ENCODE measurements around the gene COLEC12. TPM values are rescaled to one million over a fixed set of nuclear protein-coding genes. Genes with fewer than 3 reads are reported as not detected.

Gene COLEC12
- total and polyA plus RNA-seq, 2 experiments from 2014 or later: 19.4 to 25.9 TPM

GRCh38 chr18:525036-525797, 24.7 kb upstream of the COLEC12 start:
- 34 to 35% methylated on average over 6 of the region's 6 CpGs for WGBS, 2 experiments (ENCODE audit: low coverage in 1 of 2, low lambda C conversion rate in 2 of 2, missing lambda C conversion rate in 2 of 2)
- Histone ChIP-seq H4K20me1 (ENCODE audit: insufficient read depth) (no peaks in the 10 kb centered on the region), H3K27me3 (replicated peaks; ENCODE audit: insufficient read depth) (no peaks in the 10 kb centered on the region; the same call in 1 of the 2 replicates), H2AFZ (no peak overlapping the region; the same call in 1 of the 2 replicates), H3F3A (ENCODE audit: insufficient read depth) (peaks cover 17% of the 10 kb centered on the region), H3K9me2 (ENCODE audit: insufficient read depth) (no peaks in the 10 kb centered on the region), H3K4me3 (peak overlapping the region; percentile 20; the same call in 1 of the 2 replicates), H3K27ac (peak overlapping the region; percentile 46), H3K36me3 (ENCODE audit: low read depth) (no peaks in the 10 kb centered on the region), H3K9ac (peak overlapping the region; percentile 4; the same call in 1 of the 2 replicates), H3K4me2 (ENCODE audit: unreplicated experiment) (peak overlapping the region; percentile 64), H3K4me1 (ENCODE audit: insufficient read depth) (peaks cover 26% of the 10 kb centered on the region), H3K79me2 (ENCODE audit: insufficient read depth) (no peaks in the 10 kb centered on the region), H3K9me3 (ENCODE audit: low read depth) (no peaks in the 10 kb centered on the region)
- DNase-seq: peak; percentile 88
- in situ Hi-C loops (cut with MboI): no loop called here
- TF ChIP-seq EZH2 (IDR thresholded peaks at IDR 0.05; ENCODE audit: insufficient read depth, poor library complexity, severe bottlenecking) (no peak), EZH2phosphoT487 (IDR thresholded peaks at IDR 0.05; ENCODE audit: insufficient read depth, low read depth) (no peak)

- Histone ChIP-seq H3K9ac (peak overlapping the region; percentile 4; the same call in 1 of the 2 replicates), H3K4me1 (ENCODE audit: insufficient read depth) (peaks cover 26% of the 10 kb centered on the region), H2AFZ (no peak overlapping the region), H3K79me2 (ENCODE audit: insufficient read depth) (no peaks in the 10 kb centered on the region), H3K4me2 (ENCODE audit: unreplicated experiment) (peak overlapping the region; percentile 64), H4K20me1 (ENCODE audit: insufficient read depth) (no peaks in the 10 kb centered on the region), H3K27me3 (replicated peaks; ENCODE audit: insufficient read depth) (no peaks in the 10 kb centered on the region), H3K36me3 (ENCODE audit: low read depth) (no peaks in the 10 kb centered on the region), H3K9me2 (ENCODE audit: insufficient read depth) (no peaks in the 10 kb centered on the region), H3K4me3 (peak overlapping the region; percentile 20; the same call in 1 of the 2 replicates), H3K9me3 (ENCODE audit: low read depth) (no peaks in the 10 kb centered on the region), H3F3A (ENCODE audit: insufficient read depth) (peaks cover 17% of the 10 kb centered on the region), H3K27ac (peak overlapping the region; percentile 46)
- peak; percentile 81 for DNase-seq
- TF ChIP-seq EZH2 (IDR thresholded peaks at IDR 0.05; ENCODE audit: insufficient read depth, poor library complexity, severe bottlenecking): no peak
- no peak for TF ChIP-seq EZH2phosphoT487 (IDR thresholded peaks at IDR 0.05; ENCODE audit: insufficient read depth, low read depth)
- in situ Hi-C loops (cut with MboI): no loop called here
These were observed 24.0 kb upstream of the COLEC12 start for GRCh38 chr18:524466-524865.

- Histone ChIP-seq H4K20me1 (ENCODE audit: insufficient read depth) (no peaks in the 10 kb centered on the region), H3K36me3 (ENCODE audit: low read depth) (no peaks in the 10 kb centered on the region), H3K4me2 (ENCODE audit: unreplicated experiment) (no peak overlapping the region), H2AFZ (no peak overlapping the region), H3K4me1 (ENCODE audit: insufficient read depth) (peaks cover 26% of the 10 kb centered on the region), H3K79me2 (ENCODE audit: insufficient read depth) (no peaks in the 10 kb centered on the region), H3F3A (ENCODE audit: insufficient read depth) (peaks cover 17% of the 10 kb centered on the region), H3K9me3 (ENCODE audit: low read depth) (no peaks in the 10 kb centered on the region), H3K27me3 (replicated peaks; ENCODE audit: insufficient read depth) (no peaks in the 10 kb centered on the region), H3K9ac (no peak overlapping the region), H3K27ac (no peak overlapping the region), H3K9me2 (ENCODE audit: insufficient read depth) (no peaks in the 10 kb centered on the region), H3K4me3 (no peak overlapping the region)
- in situ Hi-C loops (cut with MboI): no loop called here
- DNase-seq: no peak
- no peak for TF ChIP-seq EZH2phosphoT487 (IDR thresholded peaks at IDR 0.05; ENCODE audit: insufficient read depth, low read depth)
- TF ChIP-seq EZH2 (IDR thresholded peaks at IDR 0.05; ENCODE audit: insufficient read depth, poor library complexity, severe bottlenecking): no peak
- WGBS, 2 experiments (ENCODE audit: low coverage in 1 of 2, low lambda C conversion rate in 2 of 2, missing lambda C conversion rate in 2 of 2): 58 to 68% methylated on average over 4 of the region's 4 CpGs
These were observed 23.1 kb upstream of the COLEC12 start for GRCh38 chr18:523561-523960.

GRCh38 chr18:519019-519879, 18.7 kb upstream of the COLEC12 start:
- Histone ChIP-seq H2AFZ (peak overlapping the region; percentile 61), H3K9me2 (ENCODE audit: insufficient read depth) (no peaks in the 10 kb centered on the region), H3K4me1 (ENCODE audit: insufficient read depth) (peaks cover 12% of the 10 kb centered on the region), H3K9ac (no peak overlapping the region), H3K4me2 (ENCODE audit: unreplicated experiment) (no peak overlapping the region), H3K27ac (no peak overlapping the region), H3K27me3 (replicated peaks; ENCODE audit: insufficient read depth) (no peaks in the 10 kb centered on the region), H3F3A (ENCODE audit: insufficient read depth) (peaks cover 5% of the 10 kb centered on the region), H3K79me2 (ENCODE audit: insufficient read depth) (no peaks in the 10 kb centered on the region), H3K36me3 (ENCODE audit: low read depth) (no peaks in the 10 kb centered on the region), H3K9me3 (ENCODE audit: low read depth) (no peaks in the 10 kb centered on the region), H3K4me3 (no peak overlapping the region), H4K20me1 (ENCODE audit: insufficient read depth) (no peaks in the 10 kb centered on the region)
- 79 to 81% methylated on average over 11 of the region's 11 CpGs for WGBS, 2 experiments (ENCODE audit: low coverage in 1 of 2, low lambda C conversion rate in 2 of 2, missing lambda C conversion rate in 2 of 2)
- peak; percentile 45 for DNase-seq
- TF ChIP-seq EZH2 (IDR thresholded peaks at IDR 0.05; ENCODE audit: insufficient read depth, poor library complexity, severe bottlenecking) (no peak), EZH2phosphoT487 (IDR thresholded peaks at IDR 0.05; ENCODE audit: insufficient read depth, low read depth) (no peak)
- in situ Hi-C loops (cut with MboI): no loop called here

Data from GM23248 (cell line).